NCI-H226 (cell line): ENCODE data around the gene HAGHL.

ENCODE experiments used
- DNase-seq: peaks from one replicate; pipeline ENCODE4 v3.0.0-alpha.2; 2015

Gene HAGHL, protein sequence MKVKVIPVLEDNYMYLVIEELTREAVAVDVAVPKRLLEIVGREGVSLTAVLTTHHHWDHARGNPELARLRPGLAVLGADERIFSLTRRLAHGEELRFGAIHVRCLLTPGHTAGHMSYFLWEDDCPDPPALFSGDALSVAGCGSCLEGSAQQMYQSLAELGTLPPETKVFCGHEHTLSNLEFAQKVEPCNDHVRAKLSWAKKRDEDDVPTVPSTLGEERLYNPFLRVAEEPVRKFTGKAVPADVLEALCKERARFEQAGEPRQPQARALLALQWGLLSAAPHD

DNA sequence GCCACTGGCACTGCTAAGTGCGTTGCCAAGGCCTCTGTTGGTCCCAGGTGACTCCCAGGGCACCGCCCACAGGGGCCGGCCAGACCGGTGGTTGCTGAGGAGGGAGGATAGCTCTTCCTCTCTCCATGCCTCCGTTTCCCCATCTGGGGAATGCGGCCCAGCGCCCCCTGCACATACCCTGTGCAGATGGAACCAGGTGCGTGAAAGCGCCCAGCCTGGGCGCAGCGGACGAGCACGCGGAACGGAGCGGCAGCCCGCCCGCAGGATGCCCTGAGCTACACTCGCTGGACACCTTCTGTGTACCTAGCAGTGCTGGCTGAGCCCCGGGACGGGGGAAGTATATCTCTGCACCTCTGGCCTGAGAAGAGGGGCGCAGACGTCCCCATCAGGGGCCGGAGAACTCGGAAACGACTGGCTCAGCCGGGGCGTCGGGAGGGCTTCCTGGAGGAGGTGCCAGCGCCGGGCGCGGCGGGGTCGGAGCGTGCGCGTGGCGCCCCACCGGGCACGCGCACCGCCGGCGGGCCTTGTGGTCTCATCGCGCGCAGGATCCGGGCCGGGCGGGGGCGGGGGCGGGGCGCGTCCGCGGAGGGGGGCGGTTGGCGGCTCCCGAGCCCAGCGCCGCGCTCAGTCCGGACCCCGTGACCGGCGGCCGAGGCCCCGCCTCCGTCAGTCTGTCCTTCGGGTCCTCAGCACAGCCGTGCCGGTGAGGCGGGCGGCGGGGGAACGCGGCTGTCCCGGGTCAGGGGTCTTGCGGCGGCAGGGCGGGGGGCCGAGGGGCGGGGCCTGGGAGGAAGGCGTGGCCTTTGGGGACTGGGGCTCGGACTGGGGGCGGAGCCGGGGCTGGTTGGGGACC is at the start of gene HAGHL, which contains the start of gene CCDC78:
Gene HAGHL, plus strand, starts transcription at position 669 of the 853 bp plus-strand sequence. CDS start 404 bp downstream, outside the sequence.
Gene CCDC78, minus strand, starts transcription at position 6 of the 853 bp plus-strand sequence. CDS start 76 bp downstream, outside the sequence.
- peak; percentile 55 for DNase-seq

DNA sequence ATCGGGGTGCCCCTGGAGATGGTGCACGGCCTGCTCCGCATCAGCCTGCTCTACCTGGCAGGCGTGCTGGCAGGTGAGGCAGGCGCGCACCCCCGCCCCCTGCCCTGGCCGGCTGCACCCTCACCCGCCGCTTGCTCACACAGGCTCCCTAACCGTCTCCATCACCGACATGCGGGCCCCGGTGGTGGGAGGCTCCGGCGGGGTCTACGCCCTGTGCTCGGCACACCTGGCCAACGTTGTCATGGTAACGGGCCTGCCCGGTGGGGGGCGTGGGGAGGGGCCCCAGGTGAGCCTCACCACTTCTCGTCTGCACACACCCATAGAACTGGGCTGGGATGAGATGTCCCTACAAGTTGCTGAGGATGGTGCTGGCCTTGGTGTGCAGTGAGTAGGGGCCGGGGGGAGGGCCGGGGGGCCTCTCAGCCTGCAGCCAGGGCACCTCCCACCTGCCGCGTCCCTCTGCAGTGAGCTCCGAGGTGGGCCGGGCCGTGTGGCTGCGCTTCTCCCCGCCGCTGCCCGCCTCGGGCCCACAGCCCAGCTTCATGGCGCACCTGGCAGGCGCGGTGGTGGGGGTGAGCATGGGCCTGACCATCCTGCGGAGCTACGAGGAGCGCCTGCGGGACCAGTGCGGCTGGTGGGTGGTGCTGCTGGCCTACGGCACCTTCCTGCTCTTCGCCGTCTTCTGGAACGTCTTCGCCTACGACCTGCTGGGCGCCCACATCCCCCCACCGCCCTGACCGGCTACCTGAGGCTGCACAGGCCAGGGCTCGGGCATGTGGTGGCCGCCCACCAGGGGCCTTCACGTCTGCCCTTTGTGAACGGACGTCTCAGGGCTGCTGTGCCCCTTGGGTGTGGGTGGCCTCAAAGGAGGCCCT is 49.4 kb upstream of the HAGHL start:
- no peak for DNase-seq

DNA sequence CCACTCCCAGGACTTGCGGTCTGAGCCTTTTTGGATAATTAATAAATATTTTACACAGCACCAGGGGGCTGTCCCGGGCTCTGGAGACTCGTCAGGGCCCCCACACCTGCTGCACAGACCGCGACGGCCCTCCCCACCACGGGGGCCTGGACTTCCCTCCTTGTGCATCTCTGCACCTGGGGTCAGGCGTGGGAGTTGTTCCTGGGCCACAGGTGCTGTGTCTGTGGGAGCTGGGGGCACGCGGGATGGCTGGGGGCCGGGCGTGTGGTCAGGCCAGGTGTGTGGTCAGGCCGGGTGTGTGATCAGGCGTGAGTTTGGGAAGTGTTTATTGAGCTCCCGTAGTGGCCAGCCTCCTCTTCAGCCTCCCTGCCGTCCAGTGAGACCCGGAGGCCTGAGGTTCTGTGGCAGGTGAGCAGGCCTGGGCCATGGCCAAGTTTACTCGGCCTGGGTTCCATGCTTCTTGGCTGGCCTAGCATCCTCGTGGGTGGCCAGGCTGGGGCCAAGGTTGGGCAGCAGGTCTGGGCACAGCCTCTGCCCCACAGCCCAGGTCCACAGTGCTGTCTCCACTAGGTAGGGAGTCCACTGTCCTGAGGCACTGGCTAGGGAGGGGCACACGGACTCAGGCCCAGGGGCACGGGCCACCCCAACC is 48.6 kb upstream of the HAGHL start:
- DNase-seq, result no peak

DNA sequence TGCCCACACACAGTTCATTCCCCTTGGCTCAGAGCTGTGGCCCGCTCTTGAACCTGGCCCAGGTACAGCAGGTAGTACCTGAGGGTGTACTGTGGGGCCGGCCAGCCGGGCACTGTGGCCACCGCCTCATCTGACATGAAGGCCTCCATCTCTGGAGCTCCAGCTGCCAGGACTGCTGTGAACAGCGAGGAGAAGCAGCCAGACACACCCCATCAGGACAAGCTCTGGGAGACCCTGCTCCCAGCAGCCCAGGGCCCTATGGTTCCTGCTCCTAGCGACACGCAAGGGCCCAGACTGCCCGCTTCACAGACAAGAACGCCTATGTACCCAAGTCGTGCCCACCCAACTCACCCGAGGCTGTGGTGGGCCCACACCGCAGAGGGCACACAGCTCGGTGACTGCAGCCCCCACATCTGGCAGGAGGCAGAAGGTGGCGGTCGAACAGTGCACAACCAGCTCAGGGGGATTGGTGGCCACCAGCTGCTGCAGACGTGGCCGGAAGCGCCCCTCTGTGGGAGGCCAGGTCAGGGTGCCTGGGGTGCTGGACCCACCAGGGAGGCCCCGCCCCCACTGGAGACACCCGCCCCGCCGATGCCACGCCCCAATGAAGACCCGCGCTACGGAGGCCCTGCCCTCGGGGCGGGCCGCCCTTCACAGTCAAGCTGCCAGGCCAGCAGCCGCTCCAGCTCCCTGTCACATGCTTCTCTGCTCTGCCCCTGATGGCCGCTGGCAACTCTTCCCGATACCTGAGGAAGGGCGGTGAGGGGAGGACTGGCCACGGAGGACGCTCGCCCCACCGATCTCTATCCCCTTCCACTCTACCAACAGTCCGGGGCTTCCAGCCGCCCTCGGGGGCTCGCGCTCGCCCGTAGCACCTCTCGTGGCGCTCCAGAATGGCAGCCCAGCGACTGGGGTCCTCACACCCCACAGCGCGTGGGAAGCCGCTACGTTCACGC is 47.8 kb upstream of the HAGHL start:
- DNase-seq, result peak; percentile 69

DNA sequence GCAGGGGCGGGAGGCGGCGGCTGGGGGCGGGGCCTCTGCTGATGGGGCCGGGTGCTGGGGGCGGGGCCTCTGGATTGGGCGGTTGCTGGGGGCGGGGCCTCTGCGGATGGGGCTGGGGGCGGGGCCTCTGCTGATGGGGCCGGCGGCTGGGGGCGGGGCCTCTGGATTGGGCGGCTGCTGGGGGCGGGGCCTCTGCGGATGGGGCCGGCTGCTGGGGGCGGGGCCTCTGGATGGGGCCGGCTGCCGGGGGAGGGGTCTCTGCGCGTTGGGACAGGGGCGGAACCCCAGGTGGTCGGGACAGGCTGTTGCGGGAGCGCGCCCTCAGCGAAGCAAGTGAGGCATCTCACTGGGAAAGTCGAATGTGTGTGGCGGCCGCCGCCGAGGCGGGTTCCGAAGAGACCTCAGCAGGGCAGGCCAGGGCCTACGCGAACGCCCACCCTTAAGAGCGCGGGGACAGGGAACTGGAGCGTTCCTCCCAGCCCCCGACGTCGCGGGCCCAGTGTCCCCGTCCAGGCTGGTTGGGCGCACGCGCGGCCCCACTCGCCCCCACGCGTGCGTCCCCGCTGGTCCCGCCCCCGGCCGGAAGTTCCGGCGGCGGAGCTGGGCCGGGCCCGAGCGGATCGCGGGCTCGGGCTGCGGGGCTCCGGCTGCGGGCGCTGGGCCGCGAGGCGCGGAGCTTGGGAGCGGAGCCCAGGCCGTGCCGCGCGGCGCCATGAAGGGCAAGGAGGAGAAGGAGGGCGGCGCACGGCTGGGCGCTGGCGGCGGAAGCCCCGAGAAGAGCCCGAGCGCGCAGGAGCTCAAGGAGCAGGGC is 46.9 kb upstream of the HAGHL start, which contains the start of gene STUB1:
Gene STUB1, plus strand, starts transcription at position 597 of the 811 bp plus-strand sequence. Its CDS starts 116 bp downstream, at position 713.
- peak; percentile 80 for DNase-seq

DNA sequence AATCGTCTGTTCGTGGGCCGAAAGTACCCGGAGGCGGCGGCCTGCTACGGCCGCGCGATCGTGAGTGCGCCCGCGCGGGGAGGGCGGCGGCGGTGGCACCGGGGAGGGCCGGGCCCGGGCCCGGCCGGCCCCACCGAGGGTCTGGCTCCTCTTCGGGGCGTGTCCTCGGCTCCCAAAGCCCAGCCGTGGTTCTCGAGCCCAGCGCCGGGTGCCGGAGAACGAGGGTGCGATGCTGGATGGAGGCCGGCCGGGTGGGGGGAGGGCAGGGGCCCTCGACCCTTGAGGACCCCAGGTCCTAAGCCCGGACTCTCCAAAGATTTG is 46.3 kb upstream of the HAGHL start:
- DNase-seq, result no peak

DNA sequence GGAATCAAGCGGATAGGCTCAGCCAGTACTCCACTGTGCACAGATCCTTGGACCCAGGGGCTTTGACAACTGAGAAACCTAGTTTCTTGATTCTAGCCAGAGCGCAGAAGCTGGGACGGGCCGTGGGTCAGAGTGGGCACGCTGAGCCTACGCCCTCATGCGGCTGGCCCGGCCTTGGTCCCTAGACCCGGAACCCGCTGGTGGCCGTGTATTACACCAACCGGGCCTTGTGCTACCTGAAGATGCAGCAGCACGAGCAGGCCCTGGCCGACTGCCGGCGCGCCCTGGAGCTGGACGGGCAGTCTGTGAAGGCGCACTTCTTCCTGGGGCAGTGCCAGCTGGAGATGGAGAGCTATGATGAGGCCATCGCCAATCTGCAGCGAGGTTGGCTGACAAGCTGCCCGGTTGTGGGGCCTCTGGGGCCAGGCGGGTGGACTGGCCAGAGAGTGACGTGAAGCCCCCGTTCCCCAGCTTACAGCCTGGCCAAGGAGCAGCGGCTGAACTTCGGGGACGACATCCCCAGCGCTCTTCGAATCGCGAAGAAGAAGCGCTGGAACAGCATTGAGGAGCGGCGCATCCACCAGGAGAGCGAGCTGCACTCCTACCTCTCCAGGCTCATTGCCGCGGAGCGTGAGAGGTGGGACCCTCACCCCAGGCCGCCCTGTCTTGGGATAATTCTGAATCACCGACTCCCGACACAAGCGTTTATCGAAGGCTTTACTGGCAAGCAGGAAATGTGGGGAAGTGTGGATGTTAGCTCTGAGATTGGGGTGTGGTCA is 45.8 kb upstream of the HAGHL start:
- DNase-seq, result no peak

DNA sequence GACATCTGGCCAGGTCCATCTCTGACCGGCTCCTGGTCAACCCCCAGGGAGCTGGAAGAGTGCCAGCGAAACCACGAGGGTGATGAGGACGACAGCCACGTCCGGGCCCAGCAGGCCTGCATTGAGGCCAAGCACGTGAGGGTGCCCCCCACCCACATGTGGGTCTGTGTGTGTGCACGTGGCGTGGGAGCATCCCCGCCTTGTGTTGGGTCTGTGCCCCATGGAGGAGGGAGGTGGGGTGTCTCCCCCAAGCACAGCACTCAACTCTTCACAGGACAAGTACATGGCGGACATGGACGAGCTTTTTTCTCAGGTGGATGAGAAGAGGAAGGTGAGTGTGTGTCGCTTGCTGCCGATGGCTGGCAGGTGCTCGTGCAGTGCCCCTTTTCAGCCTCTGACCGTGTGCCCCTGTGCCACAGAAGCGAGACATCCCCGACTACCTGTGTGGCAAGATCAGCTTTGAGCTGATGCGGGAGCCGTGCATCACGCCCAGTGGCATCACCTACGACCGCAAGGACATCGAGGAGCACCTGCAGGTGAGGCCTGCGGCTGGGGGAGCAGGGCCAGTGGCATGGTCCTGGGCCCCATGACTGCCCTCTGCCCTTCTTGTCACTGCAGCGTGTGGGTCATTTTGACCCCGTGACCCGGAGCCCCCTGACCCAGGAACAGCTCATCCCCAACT is 45.0 kb upstream of the HAGHL start:
- DNase-seq, result peak; percentile 40

DNA sequence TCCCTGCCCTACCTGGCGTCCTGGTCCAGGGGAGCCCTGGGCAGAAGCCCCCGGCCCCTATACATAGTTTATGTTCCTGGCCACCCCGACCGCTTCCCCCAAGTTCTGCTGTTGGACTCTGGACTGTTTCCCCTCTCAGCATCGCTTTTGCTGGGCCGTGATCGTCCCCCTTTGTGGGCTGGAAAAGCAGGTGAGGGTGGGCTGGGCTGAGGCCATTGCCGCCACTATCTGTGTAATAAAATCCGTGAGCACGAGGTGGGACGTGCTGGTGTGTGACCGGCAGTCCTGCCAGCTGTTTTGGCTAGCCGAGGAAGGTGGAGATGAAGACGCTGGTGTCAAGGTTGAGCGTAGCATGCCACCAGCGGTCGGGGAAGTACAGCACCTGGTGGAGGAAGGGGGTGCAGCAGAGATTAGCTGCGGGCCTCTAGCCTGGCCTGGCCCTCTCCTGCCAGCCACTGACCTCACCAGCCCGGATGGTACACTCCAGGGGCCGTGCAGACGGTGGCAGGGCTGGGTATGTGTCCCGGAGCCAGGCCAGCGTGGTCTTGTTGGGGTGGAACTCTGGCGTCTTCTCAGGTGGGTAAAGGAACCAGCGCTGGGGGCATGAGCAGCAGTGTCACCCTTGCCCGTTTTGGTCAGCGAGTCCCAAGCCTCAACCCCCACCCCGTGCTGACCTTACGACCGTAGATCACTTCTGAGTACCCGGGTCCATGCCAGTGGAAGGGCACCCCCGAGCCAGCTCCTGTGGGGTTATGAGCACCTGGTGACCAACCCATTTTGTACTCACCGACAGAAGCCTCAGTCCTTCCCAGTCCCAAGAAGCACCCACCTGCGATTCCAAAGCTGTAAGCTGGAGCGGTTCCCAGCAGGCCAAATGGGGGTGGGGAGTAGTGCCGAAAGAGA is 44.2 kb upstream of the HAGHL start:
- no peak for DNase-seq

DNA sequence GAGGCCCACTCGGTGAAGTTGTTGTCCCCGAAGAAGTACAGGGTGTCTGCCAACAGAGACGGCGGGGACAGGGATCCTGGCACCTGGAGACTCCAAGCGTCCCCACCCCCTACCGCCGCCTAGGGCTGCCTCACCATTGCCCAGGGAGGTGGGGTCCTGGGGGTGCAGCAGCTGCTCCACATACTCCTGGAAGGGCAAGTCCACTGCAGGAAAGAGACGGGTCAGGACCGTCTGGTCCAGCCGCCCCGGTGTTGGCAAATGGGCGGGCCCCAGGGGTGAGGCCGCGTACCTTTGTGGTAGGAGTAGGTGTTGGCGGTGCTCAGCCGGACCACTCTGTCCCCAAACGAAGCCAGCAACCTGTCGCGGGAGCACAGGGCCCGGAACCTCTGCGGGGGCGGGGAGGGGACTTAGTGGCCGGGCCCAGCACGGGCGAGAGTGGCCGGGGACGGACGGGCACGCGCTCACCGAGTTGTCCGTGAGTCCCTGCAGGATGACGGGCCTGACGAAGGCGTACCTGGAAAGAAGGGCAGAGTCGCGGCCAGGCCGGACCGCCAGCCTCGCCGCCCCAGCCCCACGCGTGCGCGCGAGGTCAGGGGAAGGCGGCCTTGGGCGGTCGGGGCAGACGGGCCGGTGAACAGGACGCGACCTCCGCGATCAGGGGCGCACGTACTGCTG is 43.4 kb upstream of the HAGHL start:
- DNase-seq, result no peak

DNA sequence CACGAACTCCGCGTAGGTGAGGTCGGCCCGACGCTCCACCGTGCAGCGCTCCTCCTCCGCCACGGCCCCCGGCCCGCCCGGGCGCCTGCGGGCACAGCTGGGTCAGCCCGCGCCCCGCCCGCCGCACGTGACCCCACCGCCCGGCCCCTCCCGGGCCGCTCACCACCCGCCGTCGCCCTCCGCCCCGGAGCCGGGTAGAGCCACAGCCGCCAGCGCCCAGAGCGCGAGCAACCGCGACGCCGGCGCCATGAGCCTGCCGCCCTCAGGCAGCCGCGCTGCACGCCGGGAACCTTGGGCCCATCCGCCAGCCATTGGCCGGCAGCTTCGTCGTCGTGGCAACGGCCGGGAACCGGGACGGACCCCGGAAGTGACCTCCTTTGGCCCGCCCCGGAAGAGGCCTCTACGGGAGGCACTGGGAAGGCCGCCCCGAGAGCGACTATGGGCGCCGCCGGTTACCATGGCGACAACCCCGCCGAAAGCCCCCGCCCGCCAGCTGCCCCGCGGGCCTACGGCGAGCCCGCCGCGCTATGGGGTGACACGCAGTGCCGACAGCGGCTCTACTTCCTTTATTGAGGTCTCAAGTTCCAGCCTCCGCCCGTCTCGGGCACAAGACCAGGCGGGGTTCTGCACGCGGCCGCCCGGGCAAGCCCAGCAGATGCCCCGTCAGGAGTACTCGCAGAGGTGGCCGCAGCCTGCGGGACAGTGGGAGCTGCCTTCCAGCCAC is 42.7 kb upstream of the HAGHL start, which contains the start of gene JMJD8:
Gene JMJD8, minus strand, starts transcription at position 264 of the 724 bp plus-strand sequence. Its CDS starts 15 bp downstream, at position 249.
- peak; percentile 96 for DNase-seq

DNA sequence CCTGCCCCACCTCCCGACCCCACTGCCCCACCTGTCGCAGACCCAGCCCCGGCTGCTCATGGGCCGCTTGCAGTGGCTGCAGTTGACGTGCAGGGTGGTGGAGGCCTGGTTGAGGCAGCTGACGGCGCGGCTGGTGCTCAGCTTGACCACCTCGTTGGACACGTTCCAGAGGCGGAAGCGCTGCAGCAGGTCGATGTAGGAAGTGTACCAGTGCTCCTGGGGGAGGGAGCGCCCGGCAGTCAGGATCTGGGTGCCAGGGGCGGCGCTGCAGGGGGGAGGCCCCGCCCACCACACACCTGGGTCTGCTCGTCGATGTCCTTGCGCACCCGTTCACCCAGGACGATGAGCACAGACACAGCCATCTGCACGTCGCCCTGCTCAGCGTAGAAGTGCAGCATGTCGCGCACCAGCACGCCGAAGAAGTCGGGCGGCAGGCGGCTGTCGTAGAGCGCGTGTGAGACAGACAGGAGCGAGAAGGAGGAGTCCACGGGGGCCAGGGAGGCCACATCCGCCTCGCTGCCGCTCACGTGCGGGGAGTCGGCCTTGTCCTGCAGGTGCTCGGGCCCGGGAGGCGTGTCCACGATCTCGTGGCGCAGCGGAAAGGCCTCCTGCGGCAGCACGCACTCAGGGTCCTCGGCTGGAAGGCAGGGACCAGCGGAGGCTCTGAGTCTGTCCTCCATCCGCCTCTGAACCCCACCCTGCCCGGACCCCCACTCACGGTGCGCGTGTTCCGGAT is 41.8 kb upstream of the HAGHL start:
- DNase-seq, result no peak

DNA sequence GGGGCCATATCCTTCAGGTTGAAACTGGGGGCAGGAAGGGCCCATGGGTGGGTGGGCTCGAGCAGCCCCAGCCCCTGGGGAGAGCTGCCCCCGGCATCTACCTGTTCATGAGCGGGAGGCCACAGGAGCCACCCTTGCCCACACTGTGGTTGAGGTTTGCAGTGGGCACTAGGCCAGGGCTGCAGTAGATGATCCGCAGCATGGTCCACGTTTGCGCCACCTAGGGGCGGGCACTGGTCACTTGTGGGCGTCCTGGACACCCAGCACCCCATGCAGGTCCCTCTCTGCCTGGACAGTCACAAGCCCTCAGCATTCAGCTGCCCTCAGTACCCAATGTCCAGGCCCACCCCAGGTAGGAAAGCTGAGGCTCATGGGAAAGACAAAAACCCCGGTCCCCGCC is 40.9 kb upstream of the HAGHL start:
- no peak for DNase-seq

DNA sequence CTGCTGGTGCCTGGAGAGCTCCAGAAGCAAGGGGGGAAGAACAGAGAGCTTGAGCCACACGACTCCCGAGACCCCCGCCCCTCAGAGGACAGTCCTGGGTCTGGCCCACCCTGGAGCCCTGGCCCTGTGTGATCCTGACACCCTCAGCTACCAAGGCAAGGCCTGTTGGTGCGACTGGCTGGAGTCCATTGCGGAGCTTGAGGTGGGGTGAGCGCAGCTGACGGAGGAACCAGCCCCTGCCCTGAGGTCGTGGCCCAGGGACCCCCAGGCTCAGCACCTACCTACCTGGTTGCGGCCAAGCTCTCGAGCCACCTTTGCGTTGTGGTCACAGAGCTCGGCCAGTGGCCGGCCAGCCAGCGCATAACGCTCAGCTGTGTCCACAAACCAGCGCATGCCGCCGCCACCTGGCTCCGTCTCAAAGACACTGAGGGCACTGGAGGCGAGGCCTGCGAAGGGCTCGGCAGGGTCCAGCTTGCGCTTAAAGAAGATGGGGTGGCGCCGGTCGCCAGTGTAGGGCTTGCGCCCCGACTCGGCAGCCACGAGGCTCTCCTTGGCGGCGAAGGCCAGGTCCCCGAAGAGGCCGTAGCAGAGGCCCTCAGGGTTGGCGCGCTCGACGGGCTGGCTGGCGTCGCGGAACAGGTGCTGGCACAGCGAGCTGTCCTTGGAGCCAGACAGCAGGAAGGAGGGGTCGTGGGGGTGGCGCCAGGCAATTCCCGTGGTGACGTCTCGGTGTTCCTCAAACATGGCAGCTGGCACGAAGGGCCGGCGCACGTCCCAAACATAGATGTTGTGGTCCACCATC is 40.2 kb upstream of the HAGHL start:
- DNase-seq, result no peak

DNA sequence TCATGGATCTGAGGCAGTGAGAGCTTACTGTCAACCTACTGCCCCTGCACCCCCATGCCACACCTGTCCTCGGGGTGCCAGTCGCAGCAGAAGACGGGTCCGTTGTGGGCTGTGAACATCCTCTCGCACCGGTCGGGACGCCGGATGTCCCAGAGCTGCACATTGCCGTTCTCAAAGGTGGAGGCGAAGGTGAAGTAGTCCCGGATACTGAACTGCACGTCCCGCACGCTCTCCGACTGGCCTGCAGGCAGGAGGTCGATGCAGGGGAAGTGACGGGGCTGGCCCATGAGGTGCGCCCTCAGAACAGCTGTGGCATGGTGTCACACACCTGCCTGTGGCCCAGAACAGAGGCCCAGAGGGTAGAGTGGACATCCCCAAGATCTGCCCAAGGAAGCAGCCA is 39.4 kb upstream of the HAGHL start:
- no peak for DNase-seq
